MM.1S (cell line): ENCODE results near the gene ANKRD44.

Experiments used
- DNase-seq: peaks from one replicate; pipeline ENCODE4 v3.0.0-alpha.2; 2015
- H2AFZ ChIP-seq: fragments of 300-600 bp; sonication (generic); 2 replicates; pipeline ENCODE4 v1.6.0; 2016; ENCODE audit warnings: antibody characterized with exemption, low read length
- H3F3A ChIP-seq: fragments of 300-600 bp; sonication (generic); 2 replicates; pipeline ENCODE4 v1.6.1; 2016; ENCODE audit warnings: mild to moderate bottlenecking, antibody characterized with exemption, low read length, moderate library complexity, mixed read lengths; ENCODE audit not compliant: insufficient read depth
- H3K27ac ChIP-seq: fragments of 300-600 bp; sonication (generic); 2 replicates; pipeline ENCODE4 v1.5.1; 2016; ENCODE audit warnings: mild to moderate bottlenecking, low read length
- H3K27me3 ChIP-seq: fragments of 300-600 bp; sonication (generic); replicated peaks from 2 replicates; pipeline ENCODE4 v1.6.0; 2016; ENCODE audit warnings: low read length; ENCODE audit not compliant: insufficient read depth
- H3K36me3 ChIP-seq: fragments of 300-600 bp; sonication (generic); replicated peaks from 2 replicates; pipeline ENCODE4 v1.6.1; 2016; ENCODE audit warnings: mild to moderate bottlenecking, low read length, mixed read lengths; ENCODE audit not compliant: insufficient read depth
- H3K4me1 ChIP-seq: fragments of 300-600 bp; sonication (generic); 2 replicates; pipeline ENCODE4 v1.6.1; 2016; ENCODE audit warnings: low read length, mixed read lengths
- H3K4me2 ChIP-seq: fragments of 300-600 bp; sonication (generic); 2 replicates; pipeline ENCODE4 v1.6.0; 2016; ENCODE audit warnings: low read depth, low read length
- H3K4me3 ChIP-seq: fragments of 300-600 bp; sonication (generic); 2 replicates; pipeline ENCODE4 v1.5.1; 2016; ENCODE audit warnings: low read length, mixed read lengths
- H3K79me2 ChIP-seq: fragments of 300-600 bp; sonication (generic); 2 replicates; pipeline ENCODE4 v1.6.1; 2016; ENCODE audit warnings: mixed run types, low read length, mixed read lengths
- H3K9ac ChIP-seq: fragments of 300-600 bp; sonication (generic); 2 replicates; pipeline ENCODE4 v1.6.1; 2016; ENCODE audit warnings: low read length, mixed read lengths
- H3K9me2 ChIP-seq: fragments of 300-600 bp; sonication (generic); replicated peaks from 2 replicates; pipeline ENCODE4 v1.6.1; 2016; ENCODE audit warnings: mild to moderate bottlenecking, low read length, mixed read lengths; ENCODE audit not compliant: insufficient read depth
- H3K9me3 ChIP-seq: fragments of 300-600 bp; sonication (generic); replicated peaks from 2 replicates; pipeline ENCODE4 v1.6.1; 2016; ENCODE audit warnings: mild to moderate bottlenecking, low read length, mixed read lengths; ENCODE audit not compliant: insufficient read depth
- H4K20me1 ChIP-seq: fragments of 300-600 bp; sonication (generic); 2 replicates; pipeline ENCODE4 v1.6.1; 2016; ENCODE audit warnings: mild to moderate bottlenecking, low read length, moderate library complexity, mixed read lengths; ENCODE audit not compliant: insufficient read depth
- CTCF ChIP-seq: fragments of 300-600 bp; sonication (generic); IDR thresholded peaks from 2 replicates; pipeline ENCODE4 v1.5.1; 2016; ENCODE audit warnings: antibody characterized with exemption, low read length, mixed read lengths
- EZH2 ChIP-seq: fragments of 300-600 bp; sonication (generic); optimal IDR thresholded peaks from 2 replicates; pipeline ENCODE3; 2017; ENCODE audit warnings: low read depth, mild to moderate bottlenecking, antibody characterized with exemption, low read length, mixed read lengths
- EZH2phosphoT487 ChIP-seq: fragments of 300-600 bp; sonication (generic); IDR thresholded peaks from 2 replicates; pipeline ENCODE4 v1.6.1; 2018; ENCODE audit warnings: antibody characterized with exemption, low read length

Gene ANKRD44

GRCh38 chr2:197130318-197130717, 180.3 kb downstream of the ANKRD44 start:
- peak overlapping the region; percentile 11; the same call in 1 of the 2 replicates for H3K27ac ChIP-seq

GRCh38 chr2:197128897-197129296, 181.7 kb downstream of the ANKRD44 start:
- no peak overlapping the region for H3K27ac ChIP-seq
- no peak overlapping the region for H3K9ac ChIP-seq
- H3K9me3 ChIP-seq = no peaks in the 10 kb centered on the region
- no peaks in the 10 kb centered on the region for H3K9me2 ChIP-seq
- no peak overlapping the region for H3K4me2 ChIP-seq
- TF ChIP-seq EZH2phosphoT487 (no peak), CTCF (no peak), EZH2 (no peak)
- H3K27me3 ChIP-seq = no peaks in the 10 kb centered on the region
- no peaks in the 10 kb centered on the region for H3K36me3 ChIP-seq
- DNase-seq = no peak
- no peaks in the 10 kb centered on the region for H4K20me1 ChIP-seq
- H3K79me2 ChIP-seq = no peaks in the 10 kb centered on the region
- peaks cover 5% of the 10 kb centered on the region for H3K4me1 ChIP-seq
- H3K4me3 ChIP-seq = no peak overlapping the region
- peaks cover 6% of the 10 kb centered on the region; the same call in 1 of the 2 replicates for H3F3A ChIP-seq
- no peak overlapping the region for H2AFZ ChIP-seq

More at GRCh38 chr2:197130318-197130717, 180.3 kb downstream of the ANKRD44 start:
- Histone ChIP-seq H3K36me3 (no peaks in the 10 kb centered on the region), H4K20me1 (no peaks in the 10 kb centered on the region), H3K9me3 (no peaks in the 10 kb centered on the region), H3K4me1 (peaks cover 5% of the 10 kb centered on the region), H3K4me2 (peak overlapping the region; percentile 36; the same call in 1 of the 2 replicates), H3K79me2 (no peaks in the 10 kb centered on the region), H3K9me2 (no peaks in the 10 kb centered on the region), H3F3A (peaks cover 6% of the 10 kb centered on the region; the same call in 1 of the 2 replicates), H3K27me3 (no peaks in the 10 kb centered on the region), H3K4me3 (no peak overlapping the region), H3K9ac (no peak overlapping the region), H2AFZ (no peak overlapping the region)
- TF ChIP-seq CTCF (no peak), EZH2 (no peak), EZH2phosphoT487 (no peak)
- peak; percentile 66 for DNase-seq

GRCh38 chr2:197128126-197128525, 182.5 kb downstream of the ANKRD44 start:
- no peak overlapping the region for H3K9ac ChIP-seq
- no peaks in the 10 kb centered on the region for H4K20me1 ChIP-seq
- H3K36me3 ChIP-seq = no peaks in the 10 kb centered on the region
- no peak overlapping the region for H3K4me2 ChIP-seq
- H3F3A ChIP-seq = peaks cover 6% of the 10 kb centered on the region; the same call in 1 of the 2 replicates
- TF ChIP-seq CTCF (no peak), EZH2 (no peak), EZH2phosphoT487 (no peak)
- no peak overlapping the region for H2AFZ ChIP-seq
- H3K27me3 ChIP-seq = no peaks in the 10 kb centered on the region
- no peaks in the 10 kb centered on the region for H3K9me3 ChIP-seq
- H3K4me3 ChIP-seq = no peak overlapping the region
- no peak overlapping the region for H3K27ac ChIP-seq
- DNase-seq = no peak
- no peaks in the 10 kb centered on the region for H3K9me2 ChIP-seq
- H3K79me2 ChIP-seq = no peaks in the 10 kb centered on the region
- H3K4me1 ChIP-seq = peaks cover 5% of the 10 kb centered on the region
